Tibial nerve (tissue), 4 donors: Measurements from ENCODE around the gene MAGEA4. TPM values are rescaled to one million over a fixed set of nuclear protein-coding genes. Genes with fewer than 3 reads are reported as not detected.

ENCODE experiments used
- DNase-seq, 2 donors: peaks; one replicate each; pipeline ENCODE4 v3.0.0-alpha.2; 2019; ENCODE audit warnings: low spot score in 2 of 2
- H3K27ac ChIP-seq, 4 donors: fragments of 200-600 bp; sonication (generic) in 3 of 4; one replicate each; pipeline ENCODE4 v1.5.1; 2017 to 2019; ENCODE audit warnings: mild to moderate bottlenecking in 1 of 4
- H3K27me3 ChIP-seq, 2 donors: fragments of 200-600 bp; sonication (generic) in 1 of 2; one replicate each; pipeline versions ENCODE4 v1.5.1 to v1.6.0; 2017 to 2019
- H3K36me3 ChIP-seq, 3 donors: fragments of 200-600 bp; sonication (generic); one replicate each; pipeline ENCODE4 v1.5.1; 2018 to 2019
- H3K4me1 ChIP-seq, 4 donors: fragments of 200-600 bp; sonication (generic) in 3 of 4; one replicate each; pipeline ENCODE4 v1.5.1; 2017 to 2019
- H3K4me3 ChIP-seq, 4 donors: fragments of 200-600 bp; sonication (generic) in 3 of 4; one replicate each; pipeline ENCODE4 v1.5.1; 2017 to 2019; ENCODE audit warnings: mild to moderate bottlenecking in 1 of 4, moderate library complexity in 1 of 4
- H3K9me3 ChIP-seq, 4 donors: fragments of 200-600 bp; sonication (generic) in 3 of 4; one replicate each; pipeline ENCODE4 v1.5.1; 2017 to 2019
- CTCF ChIP-seq, 5 experiments: fragments of 200-600 bp in 3 of 5; fragments of 450-650 bp in 2 of 5; sonication (generic) in 3 of 5; IDR thresholded peaks; one replicate each; pipeline ENCODE4 v1.5.1; 2016 to 2019; ENCODE audit warnings: antibody characterized with exemption in 5 of 5, mild to moderate bottlenecking in 3 of 5, moderate library complexity in 2 of 5
- EP300 ChIP-seq, 2 donors: sonication (generic); formaldehyde crosslinking; IDR thresholded peaks; one replicate each; pipeline ENCODE4 v1.6.1; 2017; ENCODE audit warnings: antibody characterized with exemption in 2 of 2, mild to moderate bottlenecking in 1 of 2
- POLR2A ChIP-seq, 2 donors: fragments of 450-650 bp; IDR thresholded peaks; one replicate each; pipeline ENCODE4 v1.6.1; 2017; ENCODE audit warnings: antibody characterized with exemption in 2 of 2, mild to moderate bottlenecking in 2 of 2, moderate library complexity in 2 of 2
- WGBS, 2 donors: methylation state at CpG; one replicate each; pipeline ENCODE4 v1.1.5; 2018; 5-methylcytosine and 5-hydroxymethylcytosine counted together
- total RNA-seq, 4 donors: library from RNA; depleted of rRNA; stranded (reverse); fragments of >200 nt; gene quantifications; one replicate each; pipeline ENCODE4 v1.1.0, GENCODE V29; 2016

MAGEA4 gene
- total RNA-seq, 4 donors from 2014 or later = not detected

DNA sequence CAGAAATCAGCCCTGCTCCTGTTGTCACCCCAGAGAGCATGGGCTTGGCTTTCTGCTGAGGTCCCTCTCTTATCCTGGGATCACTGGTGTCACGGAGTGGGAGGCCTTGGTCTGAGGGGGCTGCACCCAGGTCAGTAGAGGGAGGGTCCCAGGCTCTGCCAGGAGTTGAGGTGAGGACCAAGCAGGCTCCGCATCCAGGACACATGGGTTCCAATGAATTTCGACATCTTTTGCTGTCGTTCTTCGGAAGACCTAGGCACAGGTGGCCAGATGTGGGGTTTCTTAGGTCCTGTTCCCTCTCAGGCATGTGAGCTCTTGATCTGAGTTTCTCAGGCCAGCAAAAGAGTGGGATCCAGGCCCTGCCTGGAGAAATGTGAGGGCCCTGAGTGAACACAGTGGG is 10.0 kb downstream of the MAGEA4 start:
- 84% methylated on average over 5 of the region's 5 CpGs; no CpG with 5 or more reads in 1 of the 2 donors for WGBS, 2 donors
- TF ChIP-seq CTCF (IDR thresholded peaks at IDR 0.05) (no peak), POLR2A (IDR thresholded peaks at IDR 0.05) (no peak), EP300 (IDR thresholded peaks at IDR 0.05) (no peak)
- Histone ChIP-seq H3K4me3 (no peak overlapping the region), H3K27ac (no peak overlapping the region), H3K9me3 (no peaks in the 10 kb centered on the region), H3K27me3 (no peaks in the 10 kb centered on the region), H3K36me3 (no peaks in the 10 kb centered on the region), H3K4me1 (no peaks in the 10 kb centered on the region)
- DNase-seq = no peak

GRCh38 chrX:151923648-151924047 is 11.0 kb downstream of the MAGEA4 start:
- DNase-seq = no peak
- Histone ChIP-seq H3K4me3 (no peak overlapping the region), H3K4me1 (no peaks in the 10 kb centered on the region), H3K36me3 (no peaks in the 10 kb centered on the region), H3K27ac (no peak overlapping the region), H3K27me3 (no peaks in the 10 kb centered on the region), H3K9me3 (no peaks in the 10 kb centered on the region)
- TF ChIP-seq POLR2A (IDR thresholded peaks at IDR 0.05) (no peak), CTCF (IDR thresholded peaks at IDR 0.05) (no peak), EP300 (IDR thresholded peaks at IDR 0.05) (no peak)
- WGBS, 2 donors = 94 to 96% methylated on average over 6 of the region's 6 CpGs

- H3K27me3 ChIP-seq = no peaks in the 10 kb centered on the region
- no peak overlapping the region for H3K4me3 ChIP-seq
- DNase-seq = no peak
- TF ChIP-seq EP300 (IDR thresholded peaks at IDR 0.05) (no peak), POLR2A (IDR thresholded peaks at IDR 0.05) (no peak), CTCF (IDR thresholded peaks at IDR 0.05) (no peak)
- no peaks in the 10 kb centered on the region for H3K36me3 ChIP-seq
- no peaks in the 10 kb centered on the region for H3K4me1 ChIP-seq
- no peak overlapping the region for H3K27ac ChIP-seq
- H3K9me3 ChIP-seq = no peaks in the 10 kb centered on the region
- whole genome bisulfite sequencing, 2 donors = 47 to 71% methylated on average over 4 of the region's 4 CpGs
These were observed 16.4 kb downstream of the MAGEA4 start for GRCh38 chrX:151929126-151929525.

DNA sequence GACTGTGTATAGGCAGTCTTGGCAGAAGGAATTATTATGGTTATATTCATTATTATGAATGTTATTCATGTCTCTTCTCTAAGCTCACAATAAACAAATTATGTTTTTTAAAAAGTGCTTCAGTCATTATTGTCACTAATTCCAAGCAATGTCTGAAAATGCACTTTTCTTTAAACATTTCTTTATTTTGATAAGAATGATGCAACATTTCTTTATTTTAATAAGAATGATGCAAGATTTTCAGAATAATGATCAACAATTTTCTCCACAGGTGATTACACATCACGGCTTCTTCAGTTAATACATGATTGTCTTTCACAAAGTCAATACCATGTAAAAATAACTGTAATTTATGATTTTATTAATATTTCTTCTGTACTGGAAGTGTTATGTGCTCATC is 22.7 kb downstream of the MAGEA4 start:
- H3K27me3 ChIP-seq = no peaks in the 10 kb centered on the region
- H3K27ac ChIP-seq = no peak overlapping the region
- no peak for DNase-seq
- H3K9me3 ChIP-seq = no peaks in the 10 kb centered on the region
- WGBS, 2 donors = 90 to 93% methylated on average over 1 of the region's 1 CpG
- no peaks in the 10 kb centered on the region for H3K36me3 ChIP-seq
- no peak overlapping the region for H3K4me3 ChIP-seq
- TF ChIP-seq CTCF (IDR thresholded peaks at IDR 0.05) (no peak), EP300 (IDR thresholded peaks at IDR 0.05) (no peak), POLR2A (IDR thresholded peaks at IDR 0.05) (no peak)
- H3K4me1 ChIP-seq = no peaks in the 10 kb centered on the region

GRCh38 chrX:151938172-151938571 is 25.5 kb downstream of the MAGEA4 start:
- DNase-seq = no peak
- Histone ChIP-seq H3K4me3 (no peak overlapping the region), H3K36me3 (no peaks in the 10 kb centered on the region), H3K9me3 (no peaks in the 10 kb centered on the region), H3K4me1 (no peaks in the 10 kb centered on the region), H3K27ac (no peak overlapping the region), H3K27me3 (no peaks in the 10 kb centered on the region)
- TF ChIP-seq CTCF (IDR thresholded peaks at IDR 0.05) (no peak), POLR2A (IDR thresholded peaks at IDR 0.05) (no peak), EP300 (IDR thresholded peaks at IDR 0.05) (no peak)
